Natural killer cell (primary cell): ENCODE measurements around the gene FARSA. TPM values are rescaled to one million over a fixed set of nuclear protein-coding genes. Genes with fewer than 3 reads are reported as not detected.

Source experiments
- ATAC-seq, 3 donors: fragments of 150-1000 bp in 2 of 3; fragments of 200-7000 bp in 1 of 3; cut with Tn5 transposase; 1 replicate in 1 of 3; 2 replicates in 2 of 3; pipeline ENCODE4 v1.10.0; 2021; ENCODE audit warnings: mild to moderate bottlenecking in 2 of 3, moderate library complexity in 2 of 3
- DNase-seq, 2 donors: peaks; one replicate each; pipeline versions ENCODE4 v3.0.0 to v3.0.0-alpha.2; 2013 to 2021; ENCODE audit warnings: mixed read lengths in 1 of 2
- H3K27ac ChIP-seq: one replicate; pipeline ENCODE4 v1.5.1; 2013; ENCODE audit warnings: mild to moderate bottlenecking, low read length
- H3K27me3 ChIP-seq: one replicate; pipeline ENCODE4 v1.6.1; 2013; ENCODE audit warnings: low read length; ENCODE audit not compliant: control insufficient read depth, insufficient read depth
- H3K36me3 ChIP-seq: one replicate; pipeline ENCODE4 v1.6.1; 2013; ENCODE audit warnings: low read length; ENCODE audit not compliant: control insufficient read depth, insufficient read depth
- H3K4me1 ChIP-seq: one replicate; pipeline ENCODE4 v1.6.1; 2013; ENCODE audit warnings: low read length; ENCODE audit not compliant: control insufficient read depth, insufficient read depth
- H3K4me3 ChIP-seq: one replicate; pipeline ENCODE4 v1.5.1; 2013; ENCODE audit warnings: low read length
- H3K9me3 ChIP-seq: one replicate; pipeline ENCODE4 v1.6.1; 2013; ENCODE audit warnings: low read length; ENCODE audit not compliant: control insufficient read depth, insufficient read depth
- H3K27ac Mint-ChIP-seq, 2 donors: one replicate each; pipeline ENCODE4 v1.8.0; 2022; ENCODE audit warnings: mild to moderate bottlenecking in 2 of 2, mixed read lengths in 2 of 2, moderate library complexity in 1 of 2
- H3K27me3 Mint-ChIP-seq, 2 donors: one replicate each; pipeline ENCODE4 v1.8.0; 2022; ENCODE audit warnings: low read depth in 2 of 2, mixed read lengths in 2 of 2
- H3K36me3 Mint-ChIP-seq: one replicate; pipeline ENCODE4 v1.8.0; 2022; ENCODE audit warnings: mixed read lengths
- H3K4me1 Mint-ChIP-seq, 2 donors: one replicate each; pipeline ENCODE4 v1.8.0; 2022; ENCODE audit warnings: mixed read lengths in 2 of 2
- H3K4me3 Mint-ChIP-seq: one replicate; pipeline ENCODE4 v1.8.0; 2022; ENCODE audit warnings: mild to moderate bottlenecking, moderate library complexity, mixed read lengths
- H3K9me3 Mint-ChIP-seq, 2 donors: one replicate each; pipeline ENCODE4 v1.8.0; 2022; ENCODE audit warnings: mixed read lengths in 2 of 2
- WGBS: methylation state at CpG from one replicate; pipeline ENCODE4 v1.1.7; 2013; ENCODE audit warnings: missing lambda C conversion rate; ENCODE audit not compliant: insufficient coverage; 5-methylcytosine and 5-hydroxymethylcytosine counted together
- intact Hi-C: fragments of 100-400 bp; cut with micrococcal nuclease; formaldehyde crosslinking; loops from one replicate; pipeline ENCODE4 v1.14.2; 2022
- total RNA-seq, 4 donors: library from RNA; stranded (reverse); fragments of 120-200 nt in 1 of 4; gene quantifications; one replicate each; pipeline versions ENCODE4 v1.2.3 to v1.2.4, GENCODE V29; 2013 to 2022
- TF ChIP-seq, protein P1 (sequence below): fragments of 200-600 bp; IDR thresholded peaks from one replicate; pipeline ENCODE4 v1.8.0; 2022; ENCODE audit warnings: antibody characterized with exemption

FARSA gene
- total RNA-seq, 3 donors from 2014 or later (not counting 1 experiment from before 2014, with no cell fraction given), result 29.3 to 34.5 (median 32.0) TPM

GRCh38 chr19:12886969-12887747, 46.4 kb downstream of the FARSA start, which contains the start of gene KLF1:
KLF1 (minus strand) TSS chr19:12887201; CDS start chr19:12887140, 61 bp downstream.
- H3K27me3 Mint-ChIP-seq, result no peaks in the 10 kb centered on the region
- ATAC-seq (no peak), DNase-seq (no peak)
- peaks cover 19 to 36% of the 10 kb centered on the region in 2 donors for H3K4me1 Mint-ChIP-seq
- Histone ChIP-seq H3K27ac (no peak within 1 kb of the TSS), H3K27me3 (no peaks in the 10 kb centered on the region), H3K36me3 (no peaks in the 10 kb centered on the region), H3K4me3 (no peak within 1 kb of the TSS), H3K4me1 (peaks cover 40% of the 10 kb centered on the region), H3K9me3 (peaks cover 11% of the 10 kb centered on the region)
- no peaks in the 10 kb centered on the region for H3K36me3 Mint-ChIP-seq
- H3K4me3 Mint-ChIP-seq, result peak within 1 kb of the TSS; percentile 79
- TF ChIP-seq, protein P1, sequence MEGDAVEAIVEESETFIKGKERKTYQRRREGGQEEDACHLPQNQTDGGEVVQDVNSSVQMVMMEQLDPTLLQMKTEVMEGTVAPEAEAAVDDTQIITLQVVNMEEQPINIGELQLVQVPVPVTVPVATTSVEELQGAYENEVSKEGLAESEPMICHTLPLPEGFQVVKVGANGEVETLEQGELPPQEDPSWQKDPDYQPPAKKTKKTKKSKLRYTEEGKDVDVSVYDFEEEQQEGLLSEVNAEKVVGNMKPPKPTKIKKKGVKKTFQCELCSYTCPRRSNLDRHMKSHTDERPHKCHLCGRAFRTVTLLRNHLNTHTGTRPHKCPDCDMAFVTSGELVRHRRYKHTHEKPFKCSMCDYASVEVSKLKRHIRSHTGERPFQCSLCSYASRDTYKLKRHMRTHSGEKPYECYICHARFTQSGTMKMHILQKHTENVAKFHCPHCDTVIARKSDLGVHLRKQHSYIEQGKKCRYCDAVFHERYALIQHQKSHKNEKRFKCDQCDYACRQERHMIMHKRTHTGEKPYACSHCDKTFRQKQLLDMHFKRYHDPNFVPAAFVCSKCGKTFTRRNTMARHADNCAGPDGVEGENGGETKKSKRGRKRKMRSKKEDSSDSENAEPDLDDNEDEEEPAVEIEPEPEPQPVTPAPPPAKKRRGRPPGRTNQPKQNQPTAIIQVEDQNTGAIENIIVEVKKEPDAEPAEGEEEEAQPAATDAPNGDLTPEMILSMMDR, result no peak
- WGBS, result 84% methylated on average over 17 of the region's 17 CpGs
- intact Hi-C loops, result no loop called here
- H3K27ac Mint-ChIP-seq, result no peak within 1 kb of the TSS
- no peaks in the 10 kb centered on the region for H3K9me3 Mint-ChIP-seq

- Histone ChIP-seq H3K27me3 (no peaks in the 10 kb centered on the region), H3K4me1 (peaks cover 40% of the 10 kb centered on the region), H3K36me3 (no peaks in the 10 kb centered on the region), H3K4me3 (no peak overlapping the region), H3K9me3 (peaks cover 11% of the 10 kb centered on the region), H3K27ac (no peak overlapping the region)
- peak overlapping the region; percentile 79 for H3K4me3 Mint-ChIP-seq
- intact Hi-C loops, result no loop called here
- no peaks in the 10 kb centered on the region for H3K9me3 Mint-ChIP-seq
- TF ChIP-seq, protein P1, result no peak
- no peak for DNase-seq
- 95% methylated on average over 4 of the region's 5 CpGs for WGBS
- no peaks in the 10 kb centered on the region for H3K27me3 Mint-ChIP-seq
- no peaks in the 10 kb centered on the region for H3K36me3 Mint-ChIP-seq
- no peak for ATAC-seq
- H3K4me1 Mint-ChIP-seq, result peaks cover 21 to 33% of the 10 kb centered on the region in 2 donors
- no peak overlapping the region for H3K27ac Mint-ChIP-seq
Observed at GRCh38 chr19:12886651-12886968, 46.9 kb downstream of the FARSA start.

- Mint-ChIP-seq H3K9me3 (no peaks in the 10 kb centered on the region), H3K4me3 (peak overlapping the region; percentile 79), H3K27ac (no peak overlapping the region), H3K27me3 (no peaks in the 10 kb centered on the region), H3K36me3 (no peaks in the 10 kb centered on the region), H3K4me1 (peaks cover 21 to 33% of the 10 kb centered on the region in 2 donors)
- Histone ChIP-seq H3K36me3 (no peaks in the 10 kb centered on the region), H3K27ac (no peak overlapping the region), H3K4me1 (peaks cover 41% of the 10 kb centered on the region), H3K27me3 (no peaks in the 10 kb centered on the region), H3K9me3 (peaks cover 11% of the 10 kb centered on the region), H3K4me3 (no peak overlapping the region)
- ATAC-seq (peak in 2 of 3 donors; percentile 6 to 13), DNase-seq (no peak)
- 11% methylated on average over 50 of the region's 53 CpGs for WGBS
- intact Hi-C loops, result loop anchor here (1.0 kb wide), 1 partner anchor 79 kb away; no protein-coding TSS in a partner anchor
- TF ChIP-seq, protein P1, result no peak
Observed at GRCh38 chr19:12885749-12886650, 47.5 kb downstream of the FARSA start.
